Measurements from ENCODE around the gene CHST12.
"Not testable (repeated sequence)": the region's sequence is repeated elsewhere in the genome, so short reads cannot be mapped to it uniquely, and the experiment has no call there.

GRCh38 chr7:2390020-2390816 lies 13.2 kb upstream of the CHST12 start:
- not testable (repeated sequence) for TF ChIP-seq EP300 (IDR thresholded peaks at IDR 0.05; ENCODE audit: low read depth); CTCF (IDR thresholded peaks at IDR 0.05)

Data from transverse colon (tissue), 3 donors.